ENCODE measurements around the gene CPN1. TPM values are rescaled to one million over a fixed set of nuclear protein-coding genes. Genes with fewer than 3 reads are reported as not detected.

CPN1 gene
- total RNA-seq, 1 donor from 2014 or later = not detected

GRCh38 chr10:100124097-100124496, 42.4 kb upstream of the CPN1 start:
- TF ChIP-seq, protein P1, sequence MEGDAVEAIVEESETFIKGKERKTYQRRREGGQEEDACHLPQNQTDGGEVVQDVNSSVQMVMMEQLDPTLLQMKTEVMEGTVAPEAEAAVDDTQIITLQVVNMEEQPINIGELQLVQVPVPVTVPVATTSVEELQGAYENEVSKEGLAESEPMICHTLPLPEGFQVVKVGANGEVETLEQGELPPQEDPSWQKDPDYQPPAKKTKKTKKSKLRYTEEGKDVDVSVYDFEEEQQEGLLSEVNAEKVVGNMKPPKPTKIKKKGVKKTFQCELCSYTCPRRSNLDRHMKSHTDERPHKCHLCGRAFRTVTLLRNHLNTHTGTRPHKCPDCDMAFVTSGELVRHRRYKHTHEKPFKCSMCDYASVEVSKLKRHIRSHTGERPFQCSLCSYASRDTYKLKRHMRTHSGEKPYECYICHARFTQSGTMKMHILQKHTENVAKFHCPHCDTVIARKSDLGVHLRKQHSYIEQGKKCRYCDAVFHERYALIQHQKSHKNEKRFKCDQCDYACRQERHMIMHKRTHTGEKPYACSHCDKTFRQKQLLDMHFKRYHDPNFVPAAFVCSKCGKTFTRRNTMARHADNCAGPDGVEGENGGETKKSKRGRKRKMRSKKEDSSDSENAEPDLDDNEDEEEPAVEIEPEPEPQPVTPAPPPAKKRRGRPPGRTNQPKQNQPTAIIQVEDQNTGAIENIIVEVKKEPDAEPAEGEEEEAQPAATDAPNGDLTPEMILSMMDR (IDR thresholded peaks at IDR 0.05) = no peak
- Mint-ChIP-seq H3K4me3 (ENCODE audit: unreplicated experiment) (no peak overlapping the region), H3K36me3 (ENCODE audit: low read depth) (no peaks in the 10 kb centered on the region)

GRCh38 chr10:100122780-100123179, 41.1 kb upstream of the CPN1 start:
- Mint-ChIP-seq H3K36me3 (ENCODE audit: low read depth) (no peaks in the 10 kb centered on the region), H3K4me1 (ENCODE audit: low read depth) (peaks cover 4% of the 10 kb centered on the region)

More at GRCh38 chr10:100124097-100124496, 42.4 kb upstream of the CPN1 start:
- Mint-ChIP-seq H3K9me3 (ENCODE audit: low read depth) (no peaks in the 10 kb centered on the region), H3K27ac (ENCODE audit: unreplicated experiment) (no peak overlapping the region), H3K27me3 (ENCODE audit: low read depth) (peaks cover 10% of the 10 kb centered on the region), H3K4me1 (ENCODE audit: low read depth) (peaks cover 4% of the 10 kb centered on the region)
- DNase-seq (ENCODE audit: low spot score) = no peak

DNA sequence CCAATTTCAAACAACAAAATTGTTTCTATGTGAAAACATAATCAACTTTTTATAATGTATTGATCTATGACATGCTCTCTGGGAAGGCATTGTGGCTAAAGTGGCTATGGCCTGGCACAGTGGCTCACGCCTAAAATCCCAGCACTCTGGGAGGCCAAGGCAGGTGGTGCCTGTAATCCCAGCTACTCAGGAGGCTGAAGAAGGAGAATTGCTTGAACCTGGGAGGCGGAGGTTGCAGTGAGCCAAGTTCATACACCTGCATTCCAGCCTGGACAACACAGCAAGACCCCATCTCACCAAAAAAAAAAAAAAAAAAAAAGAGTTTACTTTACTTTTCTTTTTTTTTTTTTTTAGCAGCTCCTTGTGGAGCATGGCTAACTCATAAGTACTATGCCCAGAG, 38.9 kb upstream of the CPN1 start:
- no peak overlapping the region for H3K27ac Mint-ChIP-seq (ENCODE audit: unreplicated experiment)
- TF ChIP-seq, protein P1 (IDR thresholded peaks at IDR 0.05) = no peak
- no peaks in the 10 kb centered on the region for H3K36me3 Mint-ChIP-seq (ENCODE audit: low read depth)
- DNase-seq (ENCODE audit: low spot score) = no peak
- H3K4me3 Mint-ChIP-seq (ENCODE audit: unreplicated experiment) = no peak overlapping the region
- peaks cover 7% of the 10 kb centered on the region for H3K27me3 Mint-ChIP-seq (ENCODE audit: low read depth)
- no peaks in the 10 kb centered on the region for H3K9me3 Mint-ChIP-seq (ENCODE audit: low read depth)
- peaks cover 4% of the 10 kb centered on the region for H3K4me1 Mint-ChIP-seq (ENCODE audit: low read depth)

More at GRCh38 chr10:100122780-100123179, 41.1 kb upstream of the CPN1 start:
- Mint-ChIP-seq H3K27me3 (ENCODE audit: low read depth) (peaks cover 7% of the 10 kb centered on the region), H3K9me3 (ENCODE audit: low read depth) (no peaks in the 10 kb centered on the region), H3K27ac (ENCODE audit: unreplicated experiment) (no peak overlapping the region), H3K4me3 (ENCODE audit: unreplicated experiment) (no peak overlapping the region)
- DNase-seq (ENCODE audit: low spot score) = no peak
- TF ChIP-seq, protein P1 (IDR thresholded peaks at IDR 0.05) = no peak

DNA sequence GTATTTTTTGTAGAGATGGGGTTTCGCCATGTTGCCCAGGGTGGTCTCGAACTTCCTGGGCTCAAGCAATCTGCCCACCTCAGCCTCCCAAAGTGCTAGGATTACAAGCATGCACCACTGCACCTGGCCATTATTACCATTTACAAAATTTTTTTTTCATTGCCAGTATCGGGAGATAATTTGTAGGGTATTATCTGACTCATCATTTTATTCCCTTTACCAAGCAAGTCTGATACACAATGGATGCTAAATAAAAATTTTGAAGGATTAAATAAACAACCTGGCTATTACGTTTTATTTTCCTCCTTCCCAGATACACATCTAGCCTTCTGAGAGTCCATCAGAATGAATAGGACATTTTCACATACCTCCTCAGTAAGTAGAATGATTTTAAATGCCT, 38.1 kb upstream of the CPN1 start:
- TF ChIP-seq, protein P1 (IDR thresholded peaks at IDR 0.05) = no peak
- Mint-ChIP-seq H3K4me3 (ENCODE audit: unreplicated experiment) (no peak overlapping the region), H3K27ac (ENCODE audit: unreplicated experiment) (no peak overlapping the region), H3K27me3 (ENCODE audit: low read depth) (peaks cover 2% of the 10 kb centered on the region), H3K9me3 (ENCODE audit: low read depth) (no peaks in the 10 kb centered on the region), H3K4me1 (ENCODE audit: low read depth) (peaks cover 4% of the 10 kb centered on the region), H3K36me3 (ENCODE audit: low read depth) (no peaks in the 10 kb centered on the region)
- no peak for DNase-seq (ENCODE audit: low spot score)

DNA sequence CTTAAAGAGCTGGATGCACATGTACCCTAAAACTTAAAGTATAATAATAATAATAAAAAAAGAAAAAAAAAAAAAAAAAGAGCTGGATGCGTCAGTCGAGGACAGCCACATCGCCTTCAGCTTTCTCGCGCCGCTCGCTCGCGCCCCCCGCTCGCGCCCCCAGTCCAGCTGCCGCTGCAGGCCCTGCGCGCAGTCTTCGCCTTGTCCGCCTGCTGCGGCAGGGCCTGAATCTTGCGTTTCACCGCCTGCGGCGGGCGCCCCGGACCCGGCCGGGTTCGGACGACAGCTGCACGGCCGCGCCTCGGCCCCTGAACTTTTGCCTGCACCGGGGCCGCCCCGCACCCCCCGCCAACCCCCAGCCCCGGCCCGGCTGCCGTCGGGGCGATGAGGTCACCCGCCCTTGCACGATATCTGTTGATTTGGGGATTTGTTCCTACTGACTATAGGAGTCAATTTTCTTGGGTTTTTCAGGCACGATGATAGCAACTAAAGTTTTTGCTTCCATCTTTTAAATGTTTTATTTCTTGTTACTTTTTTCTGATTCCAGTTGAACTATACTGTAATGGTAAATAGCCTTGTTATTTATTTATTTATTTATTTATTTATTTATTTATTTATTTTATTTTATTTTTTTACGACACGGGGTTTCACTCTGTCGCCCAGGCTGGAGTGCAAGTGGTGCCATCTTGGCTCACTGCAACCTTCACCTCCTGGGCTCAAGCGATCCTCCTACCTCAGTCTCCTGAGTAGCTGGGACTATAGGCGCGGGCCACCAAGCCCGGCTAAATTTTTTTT, 33.5 kb upstream of the CPN1 start:
- Mint-ChIP-seq H3K4me1 (ENCODE audit: low read depth) (no peaks in the 10 kb centered on the region), H3K27me3 (ENCODE audit: low read depth) (peaks cover 2% of the 10 kb centered on the region), H3K4me3 (ENCODE audit: unreplicated experiment) (no peak overlapping the region)

More for the DNA sequence above, 33.5 kb upstream of the CPN1 start:
- TF ChIP-seq, protein P1 (IDR thresholded peaks at IDR 0.05) = no peak
- Mint-ChIP-seq H3K27ac (ENCODE audit: unreplicated experiment) (no peak overlapping the region), H3K9me3 (ENCODE audit: low read depth) (no peaks in the 10 kb centered on the region), H3K36me3 (ENCODE audit: low read depth) (no peaks in the 10 kb centered on the region)
- no peak for DNase-seq (ENCODE audit: low spot score)

Data from chondrocyte (in vitro differentiated cells).